NCI-H1417 treated with DMSO at 0.1 percent for 48 hours (cell line): Measurements from ENCODE around the gene HTR1B.

ENCODE experiments used
- DNase-seq: peaks from one replicate; lab custom pipeline; 2025; lab: John Stamatoyannopoulos, UW

HTR1B gene, protein sequence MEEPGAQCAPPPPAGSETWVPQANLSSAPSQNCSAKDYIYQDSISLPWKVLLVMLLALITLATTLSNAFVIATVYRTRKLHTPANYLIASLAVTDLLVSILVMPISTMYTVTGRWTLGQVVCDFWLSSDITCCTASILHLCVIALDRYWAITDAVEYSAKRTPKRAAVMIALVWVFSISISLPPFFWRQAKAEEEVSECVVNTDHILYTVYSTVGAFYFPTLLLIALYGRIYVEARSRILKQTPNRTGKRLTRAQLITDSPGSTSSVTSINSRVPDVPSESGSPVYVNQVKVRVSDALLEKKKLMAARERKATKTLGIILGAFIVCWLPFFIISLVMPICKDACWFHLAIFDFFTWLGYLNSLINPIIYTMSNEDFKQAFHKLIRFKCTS

DNA sequence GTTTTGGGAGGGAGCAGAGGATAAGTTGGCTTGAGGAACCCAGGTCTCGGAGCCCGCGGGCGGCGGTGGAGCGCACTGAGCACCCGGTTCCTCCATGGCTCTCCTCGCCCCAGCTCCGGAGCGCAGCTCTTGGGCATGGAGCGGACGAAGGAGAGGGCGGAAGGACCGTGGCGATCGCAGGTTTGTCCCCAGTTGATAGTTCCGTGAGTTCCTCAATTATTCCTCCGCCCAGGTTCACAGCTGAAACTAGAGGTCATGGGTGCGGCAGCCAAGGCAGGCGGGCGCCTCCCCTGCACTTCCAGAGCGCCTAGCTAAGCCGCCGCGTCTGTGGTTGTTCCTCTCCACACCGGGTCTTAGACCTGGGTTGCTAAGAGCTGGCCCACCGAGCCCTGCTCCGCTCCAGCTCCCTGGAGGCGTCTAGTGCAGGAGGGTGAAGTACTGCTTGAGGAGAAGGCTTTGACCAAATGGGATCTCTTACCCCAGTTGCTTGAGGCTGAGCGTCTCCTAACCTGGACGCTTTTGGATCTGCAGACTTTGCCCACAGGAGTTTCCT is at the start of gene HTR1B:
Gene HTR1B (minus strand): TSS at position 184 of the 553 bp plus-strand sequence. CDS start 88 bp downstream, at position 96.
- DNase-seq, result no peak

DNA sequence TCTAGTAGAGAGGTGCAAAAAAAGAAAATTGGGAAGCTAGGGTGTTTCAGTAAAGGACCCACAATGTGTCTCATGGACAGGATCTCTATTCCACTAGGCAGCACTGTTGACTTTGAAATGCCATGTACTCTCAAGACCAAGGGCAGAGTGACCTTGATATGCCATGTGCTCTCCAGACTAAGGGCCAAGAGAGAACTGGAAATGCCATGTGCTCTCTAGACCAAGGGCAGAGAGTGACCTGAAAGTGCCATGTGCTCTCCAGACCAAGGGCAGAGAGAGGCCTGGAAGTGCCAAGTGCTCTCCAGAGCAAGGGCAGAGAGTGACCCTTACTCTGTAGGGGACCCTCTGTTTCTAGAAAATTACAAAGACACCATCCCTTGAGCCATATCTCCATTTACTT is 49.3 kb upstream of the HTR1B start:
- no peak for DNase-seq

DNA sequence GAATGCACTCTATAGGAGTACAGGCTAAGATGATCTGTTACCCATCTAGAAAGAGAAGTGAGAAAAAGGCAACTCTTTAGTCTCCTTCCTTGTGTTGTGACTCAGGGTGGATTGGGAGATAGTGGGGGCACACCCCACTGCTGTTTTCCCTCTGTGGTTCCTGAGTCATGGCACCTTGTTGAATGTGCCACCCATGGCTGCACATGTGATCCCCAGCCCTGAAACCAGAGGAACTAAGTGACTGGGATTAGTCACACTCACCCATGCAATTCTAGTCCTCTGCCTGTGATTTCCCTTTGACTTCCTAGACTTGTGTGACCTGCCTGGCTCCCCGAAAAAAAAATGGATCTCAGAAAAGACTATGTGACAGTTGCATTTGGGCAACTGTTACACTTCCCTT is 48.6 kb upstream of the HTR1B start:
- DNase-seq, result no peak

DNA sequence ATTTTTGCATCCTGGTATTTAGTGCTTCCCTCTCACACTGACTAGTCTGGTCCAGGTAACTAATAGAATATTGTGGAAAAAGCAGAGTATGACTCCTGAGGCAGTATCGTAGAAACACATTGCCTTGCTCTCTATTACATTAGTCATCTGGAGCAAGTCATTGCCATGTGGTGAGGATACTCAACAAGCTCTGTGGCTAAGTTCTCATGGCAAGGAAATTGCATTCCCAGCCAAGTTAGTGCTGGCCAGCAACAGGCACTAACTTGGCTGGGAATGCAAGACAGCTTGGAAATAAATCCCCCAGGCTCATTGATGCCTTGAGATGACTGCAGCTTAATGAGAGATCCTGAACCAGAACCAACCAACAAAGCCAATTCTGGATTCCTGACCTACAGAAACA is 39.7 kb upstream of the HTR1B start:
- no peak for DNase-seq

DNA sequence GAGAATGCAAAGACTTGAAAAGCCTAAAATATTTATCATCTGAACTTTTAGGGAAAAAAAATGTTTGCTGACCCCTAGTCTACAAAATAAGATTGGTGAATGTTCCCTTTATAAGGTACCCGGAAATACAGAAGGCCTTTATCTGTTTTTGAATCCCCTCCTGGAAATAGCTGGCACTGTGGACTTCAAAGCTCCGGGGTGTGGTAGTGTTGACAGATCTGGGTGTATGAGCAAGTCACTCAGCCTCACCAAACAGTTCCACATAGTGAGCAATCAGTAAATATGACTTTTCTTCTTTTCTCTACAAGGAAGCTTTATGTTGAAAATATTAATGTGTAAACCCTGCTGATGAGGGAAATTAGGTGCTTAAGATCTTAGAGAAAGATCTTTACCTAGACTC is 29.2 kb upstream of the HTR1B start:
- DNase-seq, result no peak

DNA sequence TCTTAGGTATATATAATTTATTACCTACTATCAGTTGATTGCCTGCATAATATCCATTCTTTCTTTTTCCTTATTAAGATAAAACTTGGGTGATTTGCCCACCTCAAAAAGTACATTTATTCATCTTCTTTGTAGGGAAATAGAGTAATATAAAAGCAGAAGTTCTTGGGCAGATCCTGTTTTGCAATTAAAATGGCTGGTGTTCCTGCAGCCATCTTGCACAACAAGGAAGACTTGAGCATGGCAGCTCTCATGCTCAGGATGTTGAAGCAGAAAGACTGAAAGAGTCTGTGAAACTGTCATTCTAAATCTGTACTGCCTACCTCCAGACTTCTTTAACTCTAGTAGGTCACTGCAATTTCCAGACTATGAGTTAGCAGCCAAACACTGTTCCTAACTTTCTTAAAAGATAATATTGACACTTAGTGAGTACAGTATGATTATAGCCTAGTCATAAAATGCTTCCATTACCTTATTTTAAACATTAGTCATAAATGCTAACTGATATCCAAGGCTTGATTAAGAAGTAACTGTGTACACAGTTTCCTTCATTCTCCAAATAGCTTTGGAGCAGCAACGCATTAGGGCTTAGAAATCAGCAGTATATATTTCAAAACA is 24.6 kb upstream of the HTR1B start:
- DNase-seq, result no peak

DNA sequence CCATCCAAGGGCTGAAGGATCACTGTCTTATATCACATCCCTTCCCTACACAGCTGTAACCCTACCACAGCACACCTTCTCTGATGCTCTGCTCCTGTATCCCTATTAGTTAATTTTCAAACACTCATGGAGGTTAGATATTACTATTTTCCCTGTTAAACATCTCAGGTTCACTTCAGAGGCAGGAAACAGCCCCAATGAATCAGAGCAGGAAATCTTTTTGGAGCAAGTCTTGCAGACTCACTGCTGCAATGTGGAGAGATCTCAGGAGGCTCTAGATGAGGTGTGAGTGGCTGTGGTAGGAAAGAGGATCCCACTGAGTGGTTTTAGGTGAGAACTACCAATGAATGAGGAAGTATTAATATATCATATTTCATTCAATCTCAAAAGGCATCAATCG is 19.7 kb upstream of the HTR1B start:
- no peak for DNase-seq

DNA sequence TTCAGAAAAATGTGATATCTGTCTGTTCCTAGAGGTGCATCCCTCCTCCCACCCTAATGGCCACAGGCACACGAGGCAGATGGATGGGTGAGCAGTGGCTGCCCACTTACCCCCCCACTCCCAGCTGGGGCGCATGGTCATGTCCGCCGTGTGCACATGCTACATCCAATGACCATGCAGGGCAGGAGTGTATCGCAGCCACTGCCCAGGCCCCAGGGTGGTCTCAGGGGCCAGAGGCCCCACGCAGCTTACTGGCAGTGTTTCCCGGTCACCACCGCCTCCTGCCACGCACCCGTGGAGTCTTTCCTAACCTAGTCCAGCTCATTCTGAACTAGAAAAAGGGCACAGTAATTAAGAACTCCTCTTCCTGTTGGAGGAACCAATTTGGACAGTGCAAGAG is 11.7 kb upstream of the HTR1B start:
- DNase-seq, result no peak

DNA sequence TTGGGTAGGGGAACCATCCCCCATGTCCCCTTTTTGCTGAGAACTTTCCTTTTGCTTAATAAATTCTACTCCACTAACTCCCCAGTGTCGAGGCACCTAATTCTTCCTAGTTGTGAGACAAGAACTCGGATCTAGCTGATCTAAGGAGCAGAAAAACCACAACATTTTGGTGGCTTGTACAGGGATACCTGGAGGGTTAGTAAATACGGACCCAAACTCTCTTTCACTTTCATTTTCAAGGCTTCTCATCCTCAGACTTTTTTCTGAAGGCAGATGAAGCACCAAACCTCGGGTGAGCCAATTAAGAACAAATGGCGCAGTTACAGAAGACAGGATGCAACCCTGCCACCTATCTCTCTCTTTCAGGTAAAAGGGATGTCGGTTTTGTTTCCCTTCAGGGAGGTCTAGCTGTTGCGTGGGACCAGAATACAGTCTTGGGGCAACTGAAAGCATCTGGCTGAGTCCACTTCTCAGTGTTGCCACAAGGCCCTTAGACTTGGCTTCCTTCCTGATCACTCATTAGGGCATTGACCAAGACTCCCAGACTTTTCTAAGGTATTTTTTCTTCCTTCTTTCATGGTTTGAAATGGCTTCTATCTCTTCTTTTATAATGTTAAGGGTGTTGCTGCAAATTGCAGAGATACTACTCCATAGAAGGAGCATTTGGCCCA is 11.1 kb upstream of the HTR1B start:
- no peak for DNase-seq

DNA sequence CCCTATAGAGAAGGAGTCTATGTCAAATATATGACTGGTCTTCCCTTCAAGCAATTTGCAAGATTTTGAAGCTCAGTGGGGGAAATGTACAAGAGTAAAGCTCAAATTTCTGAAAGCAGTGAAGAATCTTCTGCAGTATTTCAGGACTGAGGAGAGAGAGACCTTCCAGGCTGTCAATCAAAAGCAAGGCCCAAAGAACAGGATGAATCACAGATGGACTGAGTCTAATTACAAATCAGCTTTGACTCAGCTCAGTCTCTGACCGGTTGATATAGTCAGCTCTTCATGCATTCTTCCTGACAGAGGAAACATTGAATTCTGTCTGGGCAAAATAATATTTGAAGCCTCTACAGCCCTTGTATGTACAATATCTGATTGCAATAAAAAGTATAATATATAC is 7.7 kb upstream of the HTR1B start:
- DNase-seq, result no peak

DNA sequence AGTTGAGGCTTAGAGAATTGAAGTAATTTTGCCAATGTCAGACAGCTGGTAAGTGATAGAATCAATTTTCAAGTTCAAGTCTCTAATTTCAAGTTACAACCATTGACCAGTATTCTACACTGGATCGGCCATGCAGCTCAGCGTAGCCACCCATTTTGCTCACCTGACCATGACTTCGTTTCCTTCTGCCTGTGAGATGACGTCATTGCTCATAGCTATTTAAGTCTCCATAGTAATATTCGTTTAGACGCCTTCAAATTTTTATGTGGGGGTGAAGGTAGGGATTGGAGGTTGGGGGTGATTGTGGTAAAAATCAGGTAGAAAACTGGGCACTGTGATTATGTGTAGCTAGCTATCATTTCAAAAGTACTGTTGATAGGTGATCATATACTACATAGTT is 5.6 kb upstream of the HTR1B start:
- no peak for DNase-seq

DNA sequence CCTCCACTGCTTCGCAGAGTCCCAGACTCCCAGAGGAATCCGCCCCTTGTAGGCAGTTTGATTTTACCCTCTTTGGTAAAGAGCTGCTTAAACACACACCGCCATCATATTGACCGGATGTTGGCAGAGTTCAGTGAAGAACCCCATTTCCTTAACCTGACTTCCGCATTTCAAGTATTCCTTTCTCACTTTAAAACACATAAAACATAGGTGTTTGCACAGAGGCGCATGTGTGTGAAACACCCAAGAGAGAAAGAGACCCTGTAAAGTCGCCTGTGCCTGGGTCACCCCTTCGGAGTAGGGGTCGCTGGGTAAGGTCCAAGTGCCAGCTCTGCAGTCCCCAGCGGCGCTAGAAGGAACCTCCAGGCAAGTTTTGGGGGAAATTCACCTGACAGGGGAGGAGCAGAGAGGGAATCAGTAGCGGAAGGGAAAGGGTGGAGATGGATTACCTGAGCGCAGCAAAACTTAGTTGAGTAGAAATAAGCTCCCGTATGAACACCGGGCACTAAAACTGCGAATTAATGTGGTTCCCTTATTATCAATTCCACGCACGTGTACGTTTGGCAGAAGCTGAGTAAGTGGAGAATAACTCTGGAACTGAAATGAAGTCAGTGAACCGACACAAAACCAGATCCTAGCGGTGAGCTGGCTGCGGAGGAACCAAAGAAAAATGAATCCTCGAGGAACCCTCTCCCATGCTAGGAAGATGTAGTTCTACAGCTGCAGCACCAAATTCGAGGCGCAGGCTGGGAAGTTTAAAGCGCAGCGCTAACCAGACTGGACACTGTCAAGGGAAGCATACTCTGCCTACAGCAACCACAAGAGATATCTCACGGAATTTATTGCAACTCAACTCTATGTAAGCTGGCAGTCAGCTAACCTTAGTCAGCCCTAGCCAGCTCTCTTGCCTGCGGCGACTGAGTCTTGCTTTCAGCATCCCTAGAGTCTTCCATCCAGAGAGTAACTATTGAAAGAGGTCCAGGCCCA is 3.5 kb upstream of the HTR1B start:
- DNase-seq, result no peak

DNA sequence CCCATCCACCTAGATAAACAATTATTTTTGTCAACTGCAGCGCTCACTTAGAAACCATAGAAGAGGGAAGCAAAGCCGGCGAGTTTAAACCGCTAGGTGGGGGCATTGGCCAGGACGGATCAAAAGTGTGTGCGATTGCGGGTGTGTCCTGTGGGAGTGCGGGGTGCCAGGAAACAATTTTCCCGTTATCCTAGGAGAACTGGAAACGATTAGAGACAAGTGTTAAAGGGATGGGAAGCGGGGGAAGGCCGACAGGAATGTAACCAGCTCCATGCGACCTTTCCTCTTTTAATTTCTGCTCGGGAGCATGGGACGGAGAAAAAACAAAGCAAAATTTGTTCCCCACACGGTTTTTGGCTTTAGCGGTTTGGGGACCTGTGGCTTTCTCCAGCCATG is 2.8 kb upstream of the HTR1B start:
- no peak for DNase-seq

DNA sequence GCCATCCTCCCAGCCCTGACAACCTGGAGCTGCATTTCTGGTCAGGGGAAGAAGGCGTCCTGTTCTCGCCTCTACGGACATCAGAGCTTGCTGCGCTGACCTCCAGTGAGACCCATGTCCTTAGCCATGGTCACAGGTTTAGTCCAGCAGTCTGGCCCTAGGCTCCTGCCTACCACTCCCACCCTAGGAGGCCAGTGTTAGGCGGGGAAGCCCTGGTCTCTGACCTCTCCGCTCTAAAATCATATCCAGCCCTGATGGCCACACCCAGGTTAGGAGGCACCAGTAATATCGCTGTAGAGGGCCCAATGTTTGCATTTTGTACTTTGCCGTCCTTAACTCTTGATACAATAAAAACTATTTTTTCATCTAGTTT is 1.2 kb upstream of the HTR1B start:
- no peak for DNase-seq

DNA sequence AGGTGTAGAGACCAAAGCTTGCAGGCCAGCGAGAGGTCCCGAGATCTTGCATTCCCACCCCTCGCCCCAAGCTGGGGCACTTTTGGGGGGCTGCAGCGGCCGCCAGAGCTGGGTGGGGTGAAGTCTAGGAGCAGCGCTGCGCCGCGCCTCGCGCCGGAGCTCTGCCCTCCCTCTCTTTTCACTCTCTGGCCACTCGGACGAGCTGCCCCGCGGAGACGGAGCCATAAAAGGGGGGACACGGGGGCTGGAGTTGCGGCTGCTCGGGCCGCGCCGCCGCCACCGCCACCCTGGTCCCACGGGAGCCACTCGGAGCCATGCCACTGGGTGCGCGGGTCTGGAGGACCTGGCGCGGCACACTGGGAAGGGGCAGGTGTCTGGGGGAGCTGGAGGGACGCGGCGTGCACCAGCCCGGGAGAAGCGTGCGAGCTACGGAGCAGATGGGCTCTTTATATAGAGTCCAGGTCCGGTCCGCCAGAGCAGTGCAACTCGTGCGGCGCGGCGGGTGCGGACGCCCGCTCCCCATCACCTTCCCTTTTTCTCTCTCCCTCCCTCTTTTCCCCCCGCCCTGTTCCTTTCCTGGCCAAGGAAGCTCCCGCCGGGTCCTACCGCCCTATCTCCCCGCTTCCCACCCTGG is 687 bp upstream of the HTR1B start:
- DNase-seq, result no peak

DNA sequence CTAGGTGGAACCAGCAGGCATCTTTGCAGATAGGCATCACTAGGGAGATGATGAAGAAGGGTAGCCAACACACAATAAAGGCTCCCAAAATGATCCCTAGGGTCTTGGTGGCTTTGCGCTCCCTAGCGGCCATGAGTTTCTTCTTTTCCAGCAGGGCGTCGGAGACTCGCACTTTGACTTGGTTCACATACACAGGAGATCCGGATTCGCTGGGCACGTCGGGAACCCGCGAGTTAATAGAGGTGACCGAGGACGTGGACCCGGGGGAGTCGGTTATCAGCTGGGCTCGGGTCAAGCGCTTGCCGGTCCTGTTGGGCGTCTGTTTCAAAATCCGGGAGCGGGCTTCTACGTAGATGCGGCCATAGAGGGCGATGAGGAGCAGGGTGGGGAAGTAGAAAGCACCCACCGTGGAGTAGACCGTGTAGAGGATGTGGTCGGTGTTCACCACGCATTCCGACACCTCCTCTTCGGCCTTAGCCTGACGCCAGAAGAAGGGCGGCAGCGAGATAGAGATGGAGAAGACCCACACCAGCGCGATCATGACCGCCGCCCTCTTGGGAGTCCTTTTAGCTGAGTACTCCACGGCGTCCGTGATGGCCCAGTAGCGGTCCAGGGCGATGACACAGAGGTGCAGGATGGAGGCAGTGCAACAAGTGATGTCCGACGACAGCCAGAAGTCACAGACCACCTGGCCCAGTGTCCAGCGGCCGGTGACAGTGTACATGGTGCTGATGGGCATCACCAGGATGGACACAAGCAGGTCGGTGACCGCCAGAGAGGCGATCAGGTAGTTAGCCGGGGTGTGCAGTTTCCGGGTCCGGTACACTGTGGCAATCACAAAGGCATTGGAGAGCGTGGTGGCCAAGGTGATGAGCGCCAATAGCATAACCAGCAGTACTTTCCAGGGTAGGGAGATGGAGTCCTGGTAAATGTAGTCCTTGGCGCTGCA is 658 bp downstream of the HTR1B start:
- DNase-seq, result no peak

DNA sequence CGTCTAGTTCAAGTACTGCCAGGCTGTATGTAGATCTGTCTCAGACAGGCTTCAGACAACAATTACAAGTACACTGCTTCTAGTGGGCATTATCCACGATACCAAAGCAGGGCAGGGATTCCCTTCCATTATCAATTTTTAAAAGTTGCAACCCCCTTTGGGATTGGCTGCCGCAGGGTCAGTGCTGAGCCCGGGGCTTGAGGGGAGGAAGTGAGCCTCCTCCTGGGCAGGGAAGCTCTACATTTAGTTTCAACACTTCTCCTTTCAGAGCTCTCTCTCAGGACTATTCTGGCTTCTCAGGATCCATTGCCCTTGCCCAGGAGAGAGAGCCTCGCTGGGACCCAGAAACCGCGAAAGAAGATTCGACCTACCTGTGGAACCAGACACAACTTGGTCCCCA is 1.5 kb downstream of the HTR1B start:
- DNase-seq, result no peak

DNA sequence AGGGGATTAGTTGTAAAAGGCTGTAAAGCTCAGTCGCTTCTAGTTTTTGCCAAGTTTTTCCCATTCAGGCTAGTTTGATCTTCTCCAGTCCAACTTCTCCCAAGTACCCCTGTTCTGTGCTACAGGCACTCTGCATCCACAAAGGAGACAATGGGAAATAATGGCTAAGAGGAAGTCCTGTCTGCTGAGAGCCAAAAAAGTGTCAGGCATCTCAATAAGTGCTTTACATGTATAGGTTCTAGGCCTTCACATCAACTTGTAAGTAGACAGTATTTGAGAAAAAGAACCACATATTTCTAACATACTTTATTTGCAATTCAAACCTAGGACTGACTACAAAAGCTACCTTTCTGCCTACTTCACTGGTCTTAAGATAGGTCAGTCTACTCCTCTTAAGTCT is 4.9 kb downstream of the HTR1B start:
- no peak for DNase-seq

DNA sequence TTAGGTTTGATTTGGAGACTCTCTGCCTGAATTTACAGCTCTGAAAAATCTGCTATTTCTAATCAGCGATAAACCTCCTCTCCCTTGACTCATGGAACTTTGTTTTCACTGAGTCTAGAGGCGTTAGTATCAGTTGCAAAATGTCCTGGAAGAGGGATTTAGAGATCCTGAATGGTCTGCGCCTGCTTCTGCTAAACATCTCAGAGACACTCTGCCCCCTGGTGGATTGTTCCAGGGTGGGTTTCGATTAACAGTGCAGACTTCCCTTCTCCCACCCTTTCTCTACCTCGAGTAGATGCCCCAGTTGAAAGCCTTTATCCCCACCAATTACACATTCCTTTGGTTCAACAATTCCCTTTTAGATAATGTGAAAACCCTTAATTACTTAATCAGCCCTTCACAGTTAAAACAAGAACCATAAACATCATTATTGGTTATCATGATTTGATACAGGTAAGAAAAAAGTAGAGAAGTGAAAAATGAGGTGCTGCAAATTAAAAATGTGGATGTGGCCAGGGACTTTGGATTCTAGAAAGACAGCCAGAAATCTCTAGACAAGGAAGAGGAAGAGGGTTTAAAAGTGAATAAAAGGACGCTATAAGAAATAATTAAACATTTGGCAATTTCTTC is 5.5 kb downstream of the HTR1B start:
- DNase-seq, result no peak
